SK-N-SH treated with all-trans-retinoic acid at 6 μM for 48 hours (cell line): Measurements from ENCODE around the gene CAMK2A.

Experiments used
- ATAC-seq: fragments of 200-7000 bp; cut with Tn5 transposase; 3 replicates; pipeline ENCODE4 v1.9.1; 2020; ENCODE audit warnings: mild to moderate bottlenecking, moderate library complexity
- ARNTL ChIP-seq: fragments of 450-650 bp; formaldehyde crosslinking; IDR thresholded peaks from 2 replicates; pipeline ENCODE4 v1.5.0; 2020; ENCODE audit warnings: low read depth, mild to moderate bottlenecking, moderate library complexity, borderline replicate concordance
- ESRRG ChIP-seq: fragments of 250-450 bp; sonication (Bioruptor Pico); IDR thresholded peaks from 2 replicates; pipeline ENCODE4 v1.6.1; 2021; ENCODE audit warnings: mild to moderate bottlenecking
- GLIS3 ChIP-seq: fragments of 250-450 bp; sonication (Bioruptor Pico); IDR thresholded peaks from 2 replicates; pipeline ENCODE4 v1.5.0; 2020; ENCODE audit warnings: mild to moderate bottlenecking, moderate library complexity
- ISL1 ChIP-seq: fragments of 250-450 bp; sonication (Bioruptor Pico); IDR thresholded peaks from 2 replicates; pipeline ENCODE4 v2.1.2; 2022; ENCODE audit warnings: mild to moderate bottlenecking, moderate library complexity
- OSR1 ChIP-seq: fragments of 250-450 bp; sonication (Bioruptor Pico); IDR thresholded peaks from 2 replicates; pipeline ENCODE4 v1.8.0; 2022; ENCODE audit warnings: moderate library complexity, mild to moderate bottlenecking, inconsistent platforms
- PPARA ChIP-seq: fragments of 250-450 bp; sonication (Bioruptor Pico); IDR thresholded peaks from 2 replicates; pipeline ENCODE4 v1.5.0; 2020; ENCODE audit warnings: mild to moderate bottlenecking, borderline replicate concordance
- RARB ChIP-seq: fragments of 250-450 bp; sonication (Bioruptor Pico); IDR thresholded peaks from 2 replicates; pipeline ENCODE4 v1.8.0; 2021; ENCODE audit warnings: mild to moderate bottlenecking, moderate library complexity
- SNAI2 ChIP-seq: fragments of 250-450 bp; sonication (Bioruptor Pico); IDR thresholded peaks from 2 replicates; pipeline ENCODE4 v1.5.0; 2020; ENCODE audit warnings: mild to moderate bottlenecking, moderate library complexity
- TCF4 ChIP-seq: fragments of 250-450 bp; sonication (Bioruptor Pico); IDR thresholded peaks from 2 replicates; pipeline ENCODE4 v1.8.0; 2021; ENCODE audit warnings: mild to moderate bottlenecking, moderate library complexity, borderline replicate concordance
- TOX ChIP-seq: fragments of 250-450 bp; sonication (Bioruptor Pico); IDR thresholded peaks from 2 replicates; pipeline ENCODE4 v1.8.0; 2021; ENCODE audit warnings: mild to moderate bottlenecking, moderate library complexity, borderline replicate concordance
- ZFP3 ChIP-seq: fragments of 250-450 bp; sonication (Bioruptor Pico); IDR thresholded peaks from 2 replicates; pipeline ENCODE4 v1.5.0; 2020; ENCODE audit warnings: mild to moderate bottlenecking, moderate library complexity
- ZNF565 ChIP-seq: fragments of 450-650 bp; formaldehyde crosslinking; conservative IDR thresholded peaks from 2 replicates; pipeline ENCODE4 v1.5.0; 2020; ENCODE audit warnings: low read depth, mild to moderate bottlenecking, moderate library complexity
- ZNF70 ChIP-seq: fragments of 450-650 bp; formaldehyde crosslinking; IDR thresholded peaks from 2 replicates; pipeline ENCODE4 v1.5.0; 2020; ENCODE audit warnings: mild to moderate bottlenecking, moderate library complexity
- ZNF8 ChIP-seq: fragments of 450-650 bp; formaldehyde crosslinking; IDR thresholded peaks from 2 replicates; pipeline ENCODE4 v1.5.0; 2020; ENCODE audit warnings: mild to moderate bottlenecking, moderate library complexity
- TF ChIP-seq, protein P1 (sequence below): fragments of 250-450 bp; sonication (Bioruptor Pico); IDR thresholded peaks from 2 replicates; pipeline ENCODE4 v1.8.0; 2020; ENCODE audit warnings: mild to moderate bottlenecking, moderate library complexity, borderline replicate concordance
- TF ChIP-seq, protein P2 (sequence below): fragments of 250-450 bp; sonication (Bioruptor Pico); IDR thresholded peaks from 2 replicates; pipeline ENCODE4 v1.5.1; 2020; ENCODE audit warnings: low read depth, mild to moderate bottlenecking, moderate library complexity
- TF ChIP-seq, protein P3 (sequence below): fragments of 250-450 bp; sonication (Bioruptor Pico); IDR thresholded peaks from 2 replicates; pipeline ENCODE4 v1.5.0; 2020; ENCODE audit warnings: mild to moderate bottlenecking, moderate library complexity

The CAMK2A gene

DNA sequence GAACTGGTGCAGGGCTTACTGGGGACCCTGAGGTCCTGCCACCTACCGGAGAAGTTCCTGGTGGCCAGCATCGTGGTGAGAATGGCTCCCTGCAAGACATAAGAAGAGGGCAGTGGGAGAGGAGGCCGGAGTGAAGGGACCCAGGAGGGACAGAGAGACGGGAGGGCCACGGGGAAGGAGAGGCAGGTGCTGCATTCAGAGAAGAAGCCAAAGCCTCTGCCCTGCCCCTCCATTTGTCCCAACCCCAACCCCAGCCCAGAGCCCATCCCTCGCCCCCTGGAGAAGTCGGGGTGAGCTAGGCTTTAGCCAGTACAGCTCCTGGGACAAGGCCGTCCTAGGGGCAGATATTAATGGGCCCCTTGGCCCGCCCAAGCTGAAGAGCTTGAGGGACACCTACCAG, 41.8 kb downstream of the CAMK2A start:
- no peak for ATAC-seq

DNA sequence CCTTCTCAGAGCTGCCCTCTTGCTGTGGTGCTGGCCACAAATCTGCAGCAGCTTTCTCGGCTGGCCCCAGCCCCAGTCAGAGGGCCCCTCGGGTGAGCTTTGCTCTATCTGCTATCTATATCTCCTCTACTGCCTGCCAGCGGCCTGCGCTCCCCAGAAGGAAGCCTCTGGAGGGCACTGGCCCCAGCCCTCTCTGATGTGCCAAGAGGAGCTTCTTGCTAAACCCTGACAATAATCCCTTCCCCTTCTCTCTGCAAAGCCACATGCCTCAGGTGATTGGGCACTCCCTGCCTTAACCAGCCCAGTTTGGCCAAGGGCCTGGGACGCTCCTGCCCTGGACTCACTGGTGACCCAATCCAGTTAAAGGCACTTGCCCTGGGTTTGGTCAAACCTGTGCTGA, 42.7 kb downstream of the CAMK2A start:
- TF ChIP-seq OSR1 (CRISPR knock-in tag), result no peak
- no peak for TF ChIP-seq SNAI2 (CRISPR knock-in tag)
- TF ChIP-seq ARNTL (CRISPR knock-in tag), result no peak
- TF ChIP-seq, protein P1, sequence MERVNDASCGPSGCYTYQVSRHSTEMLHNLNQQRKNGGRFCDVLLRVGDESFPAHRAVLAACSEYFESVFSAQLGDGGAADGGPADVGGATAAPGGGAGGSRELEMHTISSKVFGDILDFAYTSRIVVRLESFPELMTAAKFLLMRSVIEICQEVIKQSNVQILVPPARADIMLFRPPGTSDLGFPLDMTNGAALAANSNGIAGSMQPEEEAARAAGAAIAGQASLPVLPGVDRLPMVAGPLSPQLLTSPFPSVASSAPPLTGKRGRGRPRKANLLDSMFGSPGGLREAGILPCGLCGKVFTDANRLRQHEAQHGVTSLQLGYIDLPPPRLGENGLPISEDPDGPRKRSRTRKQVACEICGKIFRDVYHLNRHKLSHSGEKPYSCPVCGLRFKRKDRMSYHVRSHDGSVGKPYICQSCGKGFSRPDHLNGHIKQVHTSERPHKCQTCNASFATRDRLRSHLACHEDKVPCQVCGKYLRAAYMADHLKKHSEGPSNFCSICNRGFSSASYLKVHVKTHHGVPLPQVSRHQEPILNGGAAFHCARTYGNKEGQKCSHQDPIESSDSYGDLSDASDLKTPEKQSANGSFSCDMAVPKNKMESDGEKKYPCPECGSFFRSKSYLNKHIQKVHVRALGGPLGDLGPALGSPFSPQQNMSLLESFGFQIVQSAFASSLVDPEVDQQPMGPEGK (CRISPR knock-in tag), result no peak
- no peak for TF ChIP-seq ZFP3 (CRISPR knock-in tag)
- no peak for TF ChIP-seq ZNF565 (CRISPR knock-in tag)
- no peak for ATAC-seq

More for the DNA sequence above, 41.8 kb downstream of the CAMK2A start:
- TF ChIP-seq, protein P2, sequence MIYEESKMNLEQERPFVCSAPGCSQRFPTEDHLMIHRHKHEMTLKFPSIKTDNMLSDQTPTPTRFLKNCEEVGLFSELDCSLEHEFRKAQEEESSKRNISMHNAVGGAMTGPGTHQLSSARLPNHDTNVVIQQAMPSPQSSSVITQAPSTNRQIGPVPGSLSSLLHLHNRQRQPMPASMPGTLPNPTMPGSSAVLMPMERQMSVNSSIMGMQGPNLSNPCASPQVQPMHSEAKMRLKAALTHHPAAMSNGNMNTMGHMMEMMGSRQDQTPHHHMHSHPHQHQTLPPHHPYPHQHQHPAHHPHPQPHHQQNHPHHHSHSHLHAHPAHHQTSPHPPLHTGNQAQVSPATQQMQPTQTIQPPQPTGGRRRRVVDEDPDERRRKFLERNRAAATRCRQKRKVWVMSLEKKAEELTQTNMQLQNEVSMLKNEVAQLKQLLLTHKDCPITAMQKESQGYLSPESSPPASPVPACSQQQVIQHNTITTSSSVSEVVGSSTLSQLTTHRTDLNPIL (CRISPR knock-in tag), result no peak
- TF ChIP-seq ISL1, result no peak
- no peak for TF ChIP-seq ZFP3 (CRISPR knock-in tag)
- TF ChIP-seq PPARA, result no peak
- no peak for TF ChIP-seq TCF4 (CRISPR knock-in tag)
- TF ChIP-seq, protein P1 (CRISPR knock-in tag), result no peak

DNA sequence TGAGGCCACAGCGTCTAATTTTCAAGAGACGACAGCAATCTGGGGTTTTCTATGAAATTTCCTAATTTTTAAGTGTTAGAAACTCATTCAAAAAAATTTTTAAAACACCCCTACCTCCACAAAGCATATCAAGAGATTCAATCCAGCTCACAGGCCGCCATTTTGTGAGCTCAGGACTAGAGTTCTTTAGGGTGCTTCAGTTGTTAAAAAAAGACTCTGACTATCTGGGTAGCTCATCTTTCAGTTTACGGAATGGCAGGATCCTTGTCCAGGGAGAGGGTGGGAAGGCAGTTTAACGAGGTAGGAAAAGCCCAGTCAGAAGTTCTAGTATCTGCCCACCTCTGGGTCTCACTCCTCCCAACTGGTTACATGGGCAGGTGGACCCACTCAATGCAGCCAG, 43.1 kb downstream of the CAMK2A start:
- ATAC-seq, result no peak
- TF ChIP-seq, protein P3, sequence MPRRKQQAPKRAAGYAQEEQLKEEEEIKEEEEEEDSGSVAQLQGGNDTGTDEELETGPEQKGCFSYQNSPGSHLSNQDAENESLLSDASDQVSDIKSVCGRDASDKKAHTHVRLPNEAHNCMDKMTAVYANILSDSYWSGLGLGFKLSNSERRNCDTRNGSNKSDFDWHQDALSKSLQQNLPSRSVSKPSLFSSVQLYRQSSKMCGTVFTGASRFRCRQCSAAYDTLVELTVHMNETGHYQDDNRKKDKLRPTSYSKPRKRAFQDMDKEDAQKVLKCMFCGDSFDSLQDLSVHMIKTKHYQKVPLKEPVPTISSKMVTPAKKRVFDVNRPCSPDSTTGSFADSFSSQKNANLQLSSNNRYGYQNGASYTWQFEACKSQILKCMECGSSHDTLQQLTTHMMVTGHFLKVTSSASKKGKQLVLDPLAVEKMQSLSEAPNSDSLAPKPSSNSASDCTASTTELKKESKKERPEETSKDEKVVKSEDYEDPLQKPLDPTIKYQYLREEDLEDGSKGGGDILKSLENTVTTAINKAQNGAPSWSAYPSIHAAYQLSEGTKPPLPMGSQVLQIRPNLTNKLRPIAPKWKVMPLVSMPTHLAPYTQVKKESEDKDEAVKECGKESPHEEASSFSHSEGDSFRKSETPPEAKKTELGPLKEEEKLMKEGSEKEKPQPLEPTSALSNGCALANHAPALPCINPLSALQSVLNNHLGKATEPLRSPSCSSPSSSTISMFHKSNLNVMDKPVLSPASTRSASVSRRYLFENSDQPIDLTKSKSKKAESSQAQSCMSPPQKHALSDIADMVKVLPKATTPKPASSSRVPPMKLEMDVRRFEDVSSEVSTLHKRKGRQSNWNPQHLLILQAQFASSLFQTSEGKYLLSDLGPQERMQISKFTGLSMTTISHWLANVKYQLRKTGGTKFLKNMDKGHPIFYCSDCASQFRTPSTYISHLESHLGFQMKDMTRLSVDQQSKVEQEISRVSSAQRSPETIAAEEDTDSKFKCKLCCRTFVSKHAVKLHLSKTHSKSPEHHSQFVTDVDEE (CRISPR knock-in tag), result no peak
- TF ChIP-seq ISL1 (no peak), ESRRG (CRISPR knock-in tag) (no peak), GLIS3 (CRISPR knock-in tag) (no peak), TOX (CRISPR knock-in tag) (no peak), OSR1 (CRISPR knock-in tag) (no peak), ZFP3 (CRISPR knock-in tag) (no peak), RARB (no peak), ZNF8 (CRISPR knock-in tag) (no peak), ZNF70 (no peak), ZNF565 (CRISPR knock-in tag) (no peak)

DNA sequence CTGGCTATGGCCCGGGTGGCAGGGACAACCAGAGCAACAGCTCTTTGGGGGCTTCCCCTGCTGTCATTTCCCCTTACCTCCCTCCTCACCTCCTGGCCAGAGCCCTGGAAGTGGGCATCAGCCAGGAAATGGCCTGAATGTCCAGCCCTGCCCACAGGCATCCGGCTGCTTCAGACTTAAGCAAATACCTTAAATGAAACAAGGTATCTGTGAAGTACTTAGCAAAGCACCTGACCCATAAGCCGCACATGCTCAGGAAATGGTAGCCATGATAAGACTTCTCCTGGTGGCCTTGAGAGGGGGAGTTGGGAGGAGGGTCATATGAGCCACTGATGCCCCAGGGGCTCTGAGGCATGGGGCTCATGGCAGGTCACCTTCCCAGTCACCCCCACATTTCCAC, 43.8 kb downstream of the CAMK2A start:
- ATAC-seq, result no peak
- TF ChIP-seq ZNF565 (CRISPR knock-in tag) (no peak), ARNTL (CRISPR knock-in tag) (no peak)
- TF ChIP-seq, protein P1 (CRISPR knock-in tag), result no peak
